ENCODE data around the gene PLCB4.

Gene PLCB4

DNA sequence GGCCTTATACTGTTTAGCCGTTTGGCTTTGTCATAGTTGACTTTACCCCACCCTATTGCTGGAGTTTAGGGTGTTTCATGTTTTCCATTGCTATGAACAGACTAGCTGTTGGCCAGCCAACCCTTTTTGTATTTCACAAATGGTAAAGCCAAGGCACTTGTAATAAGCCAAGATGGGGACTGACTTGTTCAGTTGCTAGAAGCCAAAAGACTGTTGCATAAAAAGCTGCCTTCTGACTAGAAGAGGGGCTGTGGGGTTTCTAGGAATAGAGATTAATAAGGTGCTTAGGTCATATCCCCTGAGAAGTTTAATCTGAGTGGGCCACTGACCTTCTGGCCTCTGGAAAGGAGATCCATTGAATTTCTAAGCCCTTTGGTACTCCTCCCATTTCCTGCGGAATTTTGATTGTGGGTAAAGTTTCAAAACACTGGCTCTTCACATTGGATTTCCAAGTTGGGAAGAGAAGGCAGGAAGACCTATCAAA is 211.1 kb downstream of the PLCB4 start:
- Histone ChIP-seq H3K9me3 (ENCODE audit: insufficient read depth, low read length) (no peaks in the 10 kb centered on the region), H3K4me2 (ENCODE audit: low read depth, low read length, poor library complexity, severe bottlenecking) (no peak overlapping the region), H4K20me1 (ENCODE audit: low read depth, low read length) (no peaks in the 10 kb centered on the region), H3K36me3 (ENCODE audit: low read length) (no peaks in the 10 kb centered on the region), H3K27me3 (ENCODE audit: low read length) (no peaks in the 10 kb centered on the region), H3K4me3 (ENCODE audit: insufficient read depth, low read length, poor library complexity, severe bottlenecking) (no peak overlapping the region), H3K9ac (ENCODE audit: low read length) (no peak overlapping the region), H3K79me2 (ENCODE audit: insufficient read depth, low read length) (no peaks in the 10 kb centered on the region), H3K9me2 (replicated peaks; ENCODE audit: insufficient read depth, low read length) (no peaks in the 10 kb centered on the region), H3K27ac (ENCODE audit: low read depth, low read length) (no peak overlapping the region), H3F3A (ENCODE audit: insufficient read depth) (no peaks in the 10 kb centered on the region), H2AFZ (ENCODE audit: low read depth, low read length, severe bottlenecking) (no peak overlapping the region)
- TF ChIP-seq CTCF (IDR thresholded peaks at IDR 0.05; ENCODE audit: insufficient read depth, low read length, poor library complexity, severe bottlenecking): no peak
- TF ChIP-seq EZH2phosphoT487 (conservative IDR thresholded peaks at IDR 0.05; ENCODE audit: low read length): no peak

DNA sequence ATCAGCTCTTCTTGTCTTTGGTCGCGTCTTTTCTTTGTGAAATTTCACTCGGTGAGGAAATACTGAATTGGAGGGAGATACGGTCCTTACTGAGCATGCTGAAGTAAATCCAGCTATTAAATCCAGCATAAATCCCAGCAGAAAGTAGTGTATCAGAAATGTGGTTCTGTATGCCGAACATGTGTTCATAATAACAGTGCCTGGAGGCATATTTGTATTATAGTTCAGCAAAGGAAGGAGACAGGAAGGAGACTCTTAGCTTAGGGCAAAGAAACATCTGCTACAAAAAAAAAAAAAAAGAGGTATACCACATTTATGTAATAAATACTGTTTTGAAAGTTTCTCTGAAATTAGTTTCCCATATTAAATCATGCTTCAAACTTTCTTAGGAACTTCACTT is 211.8 kb downstream of the PLCB4 start:
- no peaks in the 10 kb centered on the region for H3K27me3 ChIP-seq (ENCODE audit: low read length)
- no peaks in the 10 kb centered on the region for H3K79me2 ChIP-seq (ENCODE audit: insufficient read depth, low read length)
- no peak overlapping the region for H3K9ac ChIP-seq (ENCODE audit: low read length)
- no peaks in the 10 kb centered on the region for H3K9me2 ChIP-seq (replicated peaks; ENCODE audit: insufficient read depth, low read length)
- TF ChIP-seq CTCF (IDR thresholded peaks at IDR 0.05; ENCODE audit: insufficient read depth, low read length, poor library complexity, severe bottlenecking) (no peak), EZH2phosphoT487 (conservative IDR thresholded peaks at IDR 0.05; ENCODE audit: low read length) (no peak)
- H3K36me3 ChIP-seq (ENCODE audit: low read length): no peaks in the 10 kb centered on the region
- no peaks in the 10 kb centered on the region for H3K9me3 ChIP-seq (ENCODE audit: insufficient read depth, low read length)
- H2AFZ ChIP-seq (ENCODE audit: low read depth, low read length, severe bottlenecking): no peak overlapping the region
- no peak overlapping the region for H3K4me2 ChIP-seq (ENCODE audit: low read depth, low read length, poor library complexity, severe bottlenecking)
- H3K27ac ChIP-seq (ENCODE audit: low read depth, low read length): no peak overlapping the region
- no peaks in the 10 kb centered on the region for H3F3A ChIP-seq (ENCODE audit: insufficient read depth)
- no peaks in the 10 kb centered on the region for H4K20me1 ChIP-seq (ENCODE audit: low read depth, low read length)
- H3K4me3 ChIP-seq (ENCODE audit: insufficient read depth, low read length, poor library complexity, severe bottlenecking): no peak overlapping the region

DNA sequence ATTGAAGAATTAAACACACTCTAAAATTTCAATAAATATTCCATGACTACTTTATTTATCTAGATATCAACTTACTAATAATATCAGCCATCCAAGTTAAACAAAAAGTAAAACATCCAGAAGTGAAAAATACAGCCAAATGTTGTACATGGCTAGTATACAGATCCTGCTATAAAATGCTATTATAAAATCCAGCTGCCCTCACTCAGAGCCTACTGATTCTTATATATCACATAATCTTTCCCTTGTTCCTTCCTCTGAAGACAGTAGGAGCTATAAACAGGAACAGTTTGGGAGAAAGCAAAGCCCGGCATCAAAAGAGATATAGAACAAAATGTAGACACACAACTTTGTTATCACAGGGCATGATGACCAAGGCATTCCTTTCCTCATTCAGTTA is 212.9 kb downstream of the PLCB4 start:
- Histone ChIP-seq H3K9me3 (ENCODE audit: insufficient read depth, low read length) (no peaks in the 10 kb centered on the region), H3K9me2 (replicated peaks; ENCODE audit: insufficient read depth, low read length) (no peaks in the 10 kb centered on the region), H4K20me1 (ENCODE audit: low read depth, low read length) (no peaks in the 10 kb centered on the region), H3K36me3 (ENCODE audit: low read length) (no peaks in the 10 kb centered on the region), H3K79me2 (ENCODE audit: insufficient read depth, low read length) (no peaks in the 10 kb centered on the region), H2AFZ (ENCODE audit: low read depth, low read length, severe bottlenecking) (no peak overlapping the region), H3K9ac (ENCODE audit: low read length) (no peak overlapping the region), H3K4me2 (ENCODE audit: low read depth, low read length, poor library complexity, severe bottlenecking) (no peak overlapping the region), H3K27ac (ENCODE audit: low read depth, low read length) (no peak overlapping the region), H3K4me3 (ENCODE audit: insufficient read depth, low read length, poor library complexity, severe bottlenecking) (no peak overlapping the region), H3F3A (ENCODE audit: insufficient read depth) (no peaks in the 10 kb centered on the region), H3K27me3 (ENCODE audit: low read length) (no peaks in the 10 kb centered on the region)
- TF ChIP-seq EZH2phosphoT487 (conservative IDR thresholded peaks at IDR 0.05; ENCODE audit: low read length) (no peak), CTCF (IDR thresholded peaks at IDR 0.05; ENCODE audit: insufficient read depth, low read length, poor library complexity, severe bottlenecking) (no peak)

Data from SU-DHL-6 (cell line).